ENCODE results near the gene AHR. TPM values are rescaled to one million over a fixed set of nuclear protein-coding genes. Genes with fewer than 3 reads are reported as not detected.

Gene AHR
- polyA plus RNA-seq = 1 to 10 TPM; 4.7 to 7.8 TPM

DNA sequence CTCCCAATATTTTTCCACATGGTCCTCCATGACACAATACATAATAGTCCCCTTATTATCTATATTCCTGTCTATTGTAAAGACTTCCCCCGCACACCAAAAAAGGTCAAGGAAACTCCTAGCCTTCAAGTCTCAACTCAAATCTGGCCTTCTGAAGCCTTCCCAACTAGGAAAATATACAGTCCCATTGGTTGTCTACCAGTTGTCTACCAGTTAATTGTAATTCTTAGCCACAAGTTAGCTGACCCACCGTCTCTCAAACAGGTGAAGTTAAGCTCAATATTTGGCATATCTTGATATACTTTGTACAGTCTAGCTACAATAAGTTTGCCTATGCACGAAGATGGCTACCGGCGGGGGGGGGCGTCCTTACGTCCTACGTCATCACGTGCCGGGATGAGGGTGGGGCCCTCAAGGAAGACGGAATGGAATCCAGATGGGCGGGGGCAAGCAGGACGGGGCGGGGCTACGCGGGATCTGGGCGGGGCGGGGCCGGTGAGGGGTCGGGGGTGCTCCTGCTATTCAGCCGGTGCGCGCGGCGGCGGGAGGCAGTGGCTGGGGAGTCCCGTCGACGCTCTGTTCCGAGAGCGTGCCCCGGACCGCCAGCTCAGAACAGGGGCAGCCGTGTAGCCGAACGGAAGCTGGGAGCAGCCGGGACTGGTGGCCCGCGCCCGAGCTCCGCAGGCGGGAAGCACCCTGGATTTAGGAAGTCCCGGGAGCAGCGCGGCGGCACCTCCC lies at the start of gene AHR:
Gene AHR, plus strand, starts transcription at position 551 of the 738 bp plus-strand sequence. CDS start 613 bp downstream, outside the sequence.
- WGBS, 2 donors = 4 to 5% methylated on average over 34 to 46 of the region's 46 CpGs
- no peaks in the 10 kb centered on the region for H3K36me3 ChIP-seq (ENCODE audit: control insufficient read depth in 2 of 2, insufficient read depth in 2 of 2, low read length in 1 of 2)

GRCh38 chr7:17253885-17254284 lies 44.6 kb upstream of the AHR start:
- H3K4me1 ChIP-seq (ENCODE audit: control insufficient read depth in 2 of 2, insufficient read depth in 2 of 2, low read length in 1 of 2) = no peaks in the 10 kb centered on the region
- H3K4me3 ChIP-seq (ENCODE audit: low read depth in 1 of 2, low read length in 2 of 2) = no peak overlapping the region
- WGBS, 2 donors = 85 to 87% methylated on average over 3 of the region's 3 CpGs
- no peaks in the 10 kb centered on the region for H3K27me3 ChIP-seq (ENCODE audit: control insufficient read depth in 1 of 2, insufficient read depth in 2 of 2, low read length in 2 of 2)
- H3K9me3 ChIP-seq (ENCODE audit: control insufficient read depth in 2 of 2, insufficient read depth in 1 of 2, low read depth in 1 of 2, low read length in 1 of 2) = no peaks in the 10 kb centered on the region
- H3K27ac ChIP-seq (ENCODE audit: low read depth in 2 of 2, low read length in 1 of 2) = no peak overlapping the region
- no peaks in the 10 kb centered on the region for H3K36me3 ChIP-seq (ENCODE audit: control insufficient read depth in 2 of 2, insufficient read depth in 2 of 2, low read length in 1 of 2)

More for the DNA sequence above, at the start of gene AHR:
- H3K4me3 ChIP-seq (ENCODE audit: low read depth in 1 of 2, low read length in 2 of 2) = peak within 1 kb of the TSS; percentile 77 to 100
- peak within 1 kb of the TSS; percentile 94 to 98 for H3K27ac ChIP-seq (ENCODE audit: low read depth in 2 of 2, low read length in 1 of 2)
- H3K9me3 ChIP-seq (ENCODE audit: control insufficient read depth in 2 of 2, insufficient read depth in 1 of 2, low read depth in 1 of 2, low read length in 1 of 2) = no peaks in the 10 kb centered on the region
- H3K4me1 ChIP-seq (ENCODE audit: control insufficient read depth in 2 of 2, insufficient read depth in 2 of 2, low read length in 1 of 2) = no peaks in the 10 kb centered on the region
- no peaks in the 10 kb centered on the region for H3K27me3 ChIP-seq (ENCODE audit: control insufficient read depth in 1 of 2, insufficient read depth in 2 of 2, low read length in 2 of 2)

GRCh38 chr7:17255926-17256325 lies 42.5 kb upstream of the AHR start:
- H3K4me1 ChIP-seq (ENCODE audit: control insufficient read depth in 2 of 2, insufficient read depth in 2 of 2, low read length in 1 of 2) = no peaks in the 10 kb centered on the region

GRCh38 chr7:17256375-17256774 lies 42.1 kb upstream of the AHR start:
- Histone ChIP-seq H3K9me3 (ENCODE audit: control insufficient read depth in 2 of 2, insufficient read depth in 1 of 2, low read depth in 1 of 2, low read length in 1 of 2) (no peaks in the 10 kb centered on the region), H3K27me3 (ENCODE audit: control insufficient read depth in 1 of 2, insufficient read depth in 2 of 2, low read length in 2 of 2) (no peaks in the 10 kb centered on the region), H3K27ac (ENCODE audit: low read depth in 2 of 2, low read length in 1 of 2) (no peak overlapping the region), H3K36me3 (ENCODE audit: control insufficient read depth in 2 of 2, insufficient read depth in 2 of 2, low read length in 1 of 2) (no peaks in the 10 kb centered on the region), H3K4me3 (ENCODE audit: low read depth in 1 of 2, low read length in 2 of 2) (no peak overlapping the region), H3K4me1 (ENCODE audit: control insufficient read depth in 2 of 2, insufficient read depth in 2 of 2, low read length in 1 of 2) (no peaks in the 10 kb centered on the region)
- 67 to 68% methylated on average over 2 of the region's 2 CpGs for WGBS, 2 donors

More at GRCh38 chr7:17255926-17256325, 42.5 kb upstream of the AHR start:
- WGBS, 2 donors = 62 to 77% methylated on average over 1 of the region's 1 CpG
- H3K27me3 ChIP-seq (ENCODE audit: control insufficient read depth in 1 of 2, insufficient read depth in 2 of 2, low read length in 2 of 2) = no peaks in the 10 kb centered on the region
- no peak overlapping the region for H3K4me3 ChIP-seq (ENCODE audit: low read depth in 1 of 2, low read length in 2 of 2)
- no peak overlapping the region for H3K27ac ChIP-seq (ENCODE audit: low read depth in 2 of 2, low read length in 1 of 2)
- no peaks in the 10 kb centered on the region for H3K36me3 ChIP-seq (ENCODE audit: control insufficient read depth in 2 of 2, insufficient read depth in 2 of 2, low read length in 1 of 2)
- no peaks in the 10 kb centered on the region for H3K9me3 ChIP-seq (ENCODE audit: control insufficient read depth in 2 of 2, insufficient read depth in 1 of 2, low read depth in 1 of 2, low read length in 1 of 2)

DNA sequence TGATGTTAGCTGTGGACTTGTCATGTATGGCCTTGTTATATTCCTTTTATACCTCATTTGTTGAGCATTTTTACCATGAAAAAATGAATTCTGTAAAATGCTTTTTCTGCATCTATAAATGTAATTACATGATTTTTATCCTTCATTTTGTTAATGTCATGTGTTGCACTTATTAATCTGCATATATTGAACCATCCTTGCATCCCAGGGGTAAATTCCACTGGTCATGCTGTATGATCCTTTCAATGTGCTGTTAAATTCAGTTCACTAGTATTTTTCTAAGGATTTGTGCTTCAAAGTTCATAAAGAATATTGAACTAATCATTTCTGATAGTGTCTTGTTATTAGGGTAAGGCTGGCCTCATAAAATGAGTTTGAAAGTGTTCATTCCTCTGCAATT lies 31.9 kb upstream of the AHR start:
- Histone ChIP-seq H3K27ac (ENCODE audit: low read depth in 2 of 2, low read length in 1 of 2) (no peak overlapping the region), H3K36me3 (ENCODE audit: control insufficient read depth in 2 of 2, insufficient read depth in 2 of 2, low read length in 1 of 2) (no peaks in the 10 kb centered on the region), H3K27me3 (ENCODE audit: control insufficient read depth in 1 of 2, insufficient read depth in 2 of 2, low read length in 2 of 2) (no peaks in the 10 kb centered on the region), H3K4me1 (ENCODE audit: control insufficient read depth in 2 of 2, insufficient read depth in 2 of 2, low read length in 1 of 2) (no peaks in the 10 kb centered on the region), H3K4me3 (ENCODE audit: low read depth in 1 of 2, low read length in 2 of 2) (no peak overlapping the region), H3K9me3 (ENCODE audit: control insufficient read depth in 2 of 2, insufficient read depth in 1 of 2, low read depth in 1 of 2, low read length in 1 of 2) (peaks cover 2 to 15% of the 10 kb centered on the region in 2 donors)

- Histone ChIP-seq H3K27me3 (ENCODE audit: control insufficient read depth in 1 of 2, insufficient read depth in 2 of 2, low read length in 2 of 2) (no peaks in the 10 kb centered on the region), H3K27ac (ENCODE audit: low read depth in 2 of 2, low read length in 1 of 2) (no peak overlapping the region), H3K4me1 (ENCODE audit: control insufficient read depth in 2 of 2, insufficient read depth in 2 of 2, low read length in 1 of 2) (no peaks in the 10 kb centered on the region), H3K4me3 (ENCODE audit: low read depth in 1 of 2, low read length in 2 of 2) (no peak overlapping the region), H3K9me3 (ENCODE audit: control insufficient read depth in 2 of 2, insufficient read depth in 1 of 2, low read depth in 1 of 2, low read length in 1 of 2) (peaks cover 2 to 15% of the 10 kb centered on the region in 2 donors), H3K36me3 (ENCODE audit: control insufficient read depth in 2 of 2, insufficient read depth in 2 of 2, low read length in 1 of 2) (no peaks in the 10 kb centered on the region)
- 83 to 93% methylated on average over 3 of the region's 3 CpGs for WGBS, 2 donors
Measured at GRCh38 chr7:17269341-17270221, 28.9 kb upstream of the AHR start.

DNA sequence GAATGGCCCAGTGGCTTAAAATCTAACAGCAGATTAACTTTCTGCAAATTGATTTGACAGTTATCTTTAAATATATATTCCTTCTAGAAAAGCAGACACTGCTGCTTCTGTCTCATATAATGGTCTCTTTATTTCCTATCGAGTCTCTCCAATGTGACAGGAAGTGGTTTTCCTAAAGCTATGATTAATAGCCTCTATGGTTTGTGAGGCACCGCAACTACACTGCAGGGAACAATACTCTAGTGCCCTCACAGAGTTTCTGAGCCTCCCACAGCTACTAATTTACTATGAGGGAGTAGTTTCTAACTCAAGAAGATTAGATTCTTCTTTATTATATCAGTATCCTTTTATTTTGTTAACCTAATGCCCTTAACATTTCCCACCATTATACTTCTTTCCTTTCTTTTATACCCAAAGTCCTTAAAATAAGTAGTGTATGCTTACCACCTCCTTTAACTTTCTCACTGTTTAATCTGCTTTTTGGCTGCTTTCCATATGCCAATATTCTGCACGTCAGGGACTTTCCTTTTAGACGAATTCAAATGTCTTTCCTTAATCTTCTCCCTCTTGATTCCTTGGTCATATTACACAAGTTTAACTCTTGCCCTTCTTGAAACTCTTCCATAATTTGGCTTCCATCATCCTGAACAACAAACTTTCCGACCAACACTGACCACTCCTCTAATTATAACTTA lies 23.8 kb upstream of the AHR start:
- Histone ChIP-seq H3K27ac (ENCODE audit: low read depth in 2 of 2, low read length in 1 of 2) (no peak overlapping the region), H3K36me3 (ENCODE audit: control insufficient read depth in 2 of 2, insufficient read depth in 2 of 2, low read length in 1 of 2) (no peaks in the 10 kb centered on the region), H3K27me3 (ENCODE audit: control insufficient read depth in 1 of 2, insufficient read depth in 2 of 2, low read length in 2 of 2) (no peaks in the 10 kb centered on the region), H3K4me3 (ENCODE audit: low read depth in 1 of 2, low read length in 2 of 2) (no peak overlapping the region), H3K4me1 (ENCODE audit: control insufficient read depth in 2 of 2, insufficient read depth in 2 of 2, low read length in 1 of 2) (no peaks in the 10 kb centered on the region), H3K9me3 (ENCODE audit: control insufficient read depth in 2 of 2, insufficient read depth in 1 of 2, low read depth in 1 of 2, low read length in 1 of 2) (peaks cover 2 to 13% of the 10 kb centered on the region in 2 donors)
- 35 to 37% methylated on average over 5 of the region's 5 CpGs for WGBS, 2 donors

GRCh38 chr7:17275749-17276671 lies 22.4 kb upstream of the AHR start:
- Histone ChIP-seq H3K36me3 (ENCODE audit: control insufficient read depth in 2 of 2, insufficient read depth in 2 of 2, low read length in 1 of 2) (no peaks in the 10 kb centered on the region), H3K4me3 (ENCODE audit: low read depth in 1 of 2, low read length in 2 of 2) (no peak overlapping the region), H3K9me3 (ENCODE audit: control insufficient read depth in 2 of 2, insufficient read depth in 1 of 2, low read depth in 1 of 2, low read length in 1 of 2) (peaks cover 2 to 5% of the 10 kb centered on the region in 2 donors), H3K27me3 (ENCODE audit: control insufficient read depth in 1 of 2, insufficient read depth in 2 of 2, low read length in 2 of 2) (no peaks in the 10 kb centered on the region), H3K27ac (ENCODE audit: low read depth in 2 of 2, low read length in 1 of 2) (peak overlapping the region in 1 of 2 donors; percentile 33), H3K4me1 (ENCODE audit: control insufficient read depth in 2 of 2, insufficient read depth in 2 of 2, low read length in 1 of 2) (no peaks in the 10 kb centered on the region)
- WGBS, 2 donors = 49 to 56% methylated on average over 4 of the region's 4 CpGs

All from esophagus (tissue), 2 donors.